Measurements from ENCODE around the gene PRMT7.

GRCh38 chr16:68267612-68268405, 43.0 kb upstream of the PRMT7 start:
- no peak for TF ChIP-seq CTCF (conservative IDR thresholded peaks at IDR 0.05; ENCODE audit: low read length)
- no peak for TF ChIP-seq EZH2phosphoT487 (IDR thresholded peaks at IDR 0.05; ENCODE audit: borderline replicate concordance, low read depth, low read length)

Data from OCI-LY7 (cell line).